Neuronal stem cell (in vitro differentiated cells): ENCODE measurements around the gene ADK.

Experiments used
- DNase-seq: peaks from one replicate; pipeline ENCODE4 v3.0.0-alpha.2; 2013; ENCODE audit warnings: low spot score
- H2AFZ ChIP-seq: one replicate; pipeline ENCODE4 v1.6.1; 2013; ENCODE audit warnings: mild to moderate bottlenecking, low read length, inconsistent platforms
- H2AK5ac ChIP-seq: 2 replicates; pipeline ENCODE4 v1.6.1; 2013; ENCODE audit warnings: low read depth, mild to moderate bottlenecking, inconsistent platforms, low read length, moderate library complexity, mixed read lengths
- H2BK120ac ChIP-seq: 2 replicates; pipeline ENCODE4 v1.6.1; 2013; ENCODE audit warnings: low read depth, mild to moderate bottlenecking, inconsistent platforms, low read length, moderate library complexity, mixed read lengths
- H2BK12ac ChIP-seq: one replicate; pipeline ENCODE4 v1.6.1; 2013; ENCODE audit warnings: low read length, inconsistent platforms
- H2BK15ac ChIP-seq: 2 replicates; pipeline ENCODE4 v1.6.1; 2013; ENCODE audit warnings: mild to moderate bottlenecking, low read length, inconsistent platforms, mixed read lengths
- H2BK5ac ChIP-seq: one replicate; pipeline ENCODE4 v1.6.1; 2013; ENCODE audit warnings: inconsistent platforms, mild to moderate bottlenecking, low read length, moderate library complexity
- H3K14ac ChIP-seq: one replicate; pipeline ENCODE4 v1.6.1; 2013; ENCODE audit warnings: low read length, inconsistent platforms
- H3K18ac ChIP-seq: 2 replicates; pipeline ENCODE4 v1.6.1; 2013; ENCODE audit warnings: low read length, inconsistent platforms
- H3K23ac ChIP-seq: 2 replicates; pipeline ENCODE4 v1.6.1; 2013; ENCODE audit warnings: low read depth, mild to moderate bottlenecking, mixed read lengths, low read length, inconsistent platforms; ENCODE audit not compliant: poor library complexity
- H3K27ac ChIP-seq: replicated peaks from 3 replicates; pipeline ENCODE4 v1.5.1; 2013; ENCODE audit warnings: low read length, inconsistent platforms
- H3K27me3 ChIP-seq, 3 experiments: 2 replicates each; pipeline ENCODE4 v1.6.1; 2013; ENCODE audit warnings: low read length in 3 of 3, mild to moderate bottlenecking in 2 of 3, inconsistent platforms in 1 of 3, low read depth in 1 of 3, mixed read lengths in 1 of 3, moderate library complexity in 1 of 3; ENCODE audit not compliant: control insufficient read depth in 3 of 3, insufficient read depth in 3 of 3
- H3K36me3 ChIP-seq, 2 donors: replicated peaks in 1 of 2; 2 replicates each; pipeline ENCODE4 v1.6.1; 2013; ENCODE audit warnings: low read length in 2 of 2; ENCODE audit not compliant: control insufficient read depth in 2 of 2, insufficient read depth in 2 of 2
- H3K4ac ChIP-seq: 2 replicates; pipeline ENCODE4 v1.6.1; 2013; ENCODE audit warnings: inconsistent platforms, mild to moderate bottlenecking, low read length, moderate library complexity
- H3K4me1 ChIP-seq, 2 donors: 1 replicate in 1 of 2; 2 replicates in 1 of 2; pipeline ENCODE4 v1.6.1; 2013; ENCODE audit warnings: low read length in 2 of 2, low read depth in 1 of 2; ENCODE audit not compliant: control insufficient read depth in 2 of 2, insufficient read depth in 1 of 2
- H3K4me2 ChIP-seq: one replicate; pipeline ENCODE4 v1.6.1; 2013; ENCODE audit warnings: mild to moderate bottlenecking, low read length, inconsistent platforms; ENCODE audit not compliant: insufficient read depth, poor library complexity, severe bottlenecking
- H3K4me3 ChIP-seq, 2 donors: 2 replicates each; pipeline ENCODE4 v1.5.1; 2013; ENCODE audit warnings: low read length in 2 of 2, mild to moderate bottlenecking in 2 of 2, inconsistent platforms in 1 of 2, moderate library complexity in 1 of 2
- H3K79me1 ChIP-seq: one replicate; pipeline ENCODE4 v1.6.1; 2013; ENCODE audit warnings: low read depth, mild to moderate bottlenecking, inconsistent platforms, low read length, moderate library complexity
- H3K9ac ChIP-seq: one replicate; pipeline ENCODE4 v1.6.1; 2013; ENCODE audit warnings: mild to moderate bottlenecking, low read depth, low read length, inconsistent platforms; ENCODE audit not compliant: poor library complexity
- H3K9me3 ChIP-seq, 2 donors: replicated peaks in 1 of 2; 2 replicates each; pipeline versions ENCODE3 to v1.6.1; 2013; ENCODE audit warnings: low read length in 2 of 2, mild to moderate bottlenecking in 2 of 2, inconsistent platforms in 1 of 2, low read depth in 1 of 2, mixed read lengths in 1 of 2, moderate library complexity in 1 of 2; ENCODE audit not compliant: control insufficient read depth in 2 of 2, insufficient read depth in 1 of 2
- H4K8ac ChIP-seq: one replicate; pipeline ENCODE4 v1.6.1; 2013; ENCODE audit warnings: low read depth, mild to moderate bottlenecking, inconsistent platforms, low read length, moderate library complexity
- H4K91ac ChIP-seq: one replicate; pipeline ENCODE4 v1.6.1; 2013; ENCODE audit warnings: low read length, low read depth, mild to moderate bottlenecking, inconsistent platforms; ENCODE audit not compliant: poor library complexity
- WGBS, 2 donors: extraction: QIAGEN DNeasy Blood & Tissue Kit; methylation state at CpG; one replicate each; pipeline ENCODE4 v1.1.7; 2013; ENCODE audit warnings: missing lambda C conversion rate in 2 of 2, mixed read lengths in 1 of 2; ENCODE audit not compliant: insufficient read length in 2 of 2, insufficient replicate concordance in 1 of 2; ENCODE audit errors: extremely low coverage in 2 of 2; 5-methylcytosine and 5-hydroxymethylcytosine counted together

ADK gene

GRCh38 chr10:74384615-74385183 is 233.7 kb downstream of the ADK start:
- no peaks in the 10 kb centered on the region for H3K36me3 ChIP-seq
- H3K4me2 ChIP-seq = no peak overlapping the region
- no peak overlapping the region for H2BK15ac ChIP-seq
- no peak overlapping the region for H2AK5ac ChIP-seq
- no peak overlapping the region for H2BK5ac ChIP-seq
- no CpG with 5 or more reads among the region's 3 CpGs for WGBS, 2 donors
- no peak overlapping the region for H2BK120ac ChIP-seq
- H3K18ac ChIP-seq = no peak overlapping the region
- no peak overlapping the region for H2AFZ ChIP-seq
- no peak overlapping the region for H3K27ac ChIP-seq
- no peaks in the 10 kb centered on the region for H3K4me1 ChIP-seq
- no peak overlapping the region for H3K4me3 ChIP-seq
- no peak overlapping the region for H3K9ac ChIP-seq
- no peak overlapping the region for H3K4ac ChIP-seq
- no peaks in the 10 kb centered on the region for H3K79me1 ChIP-seq
- H2BK12ac ChIP-seq = no peak overlapping the region
- no peak for DNase-seq
- H3K9me3 ChIP-seq = no peaks in the 10 kb centered on the region
- no peak overlapping the region for H4K91ac ChIP-seq
- no peak overlapping the region for H4K8ac ChIP-seq
- no peaks in the 10 kb centered on the region for H3K27me3 ChIP-seq
- no peak overlapping the region for H3K23ac ChIP-seq
- H3K14ac ChIP-seq = no peak overlapping the region

GRCh38 chr10:74388801-74389200 is 237.8 kb downstream of the ADK start:
- no peak for DNase-seq
- Histone ChIP-seq H3K18ac (no peak overlapping the region), H3K9ac (no peak overlapping the region), H3K14ac (no peak overlapping the region), H4K91ac (no peak overlapping the region), H2BK12ac (no peak overlapping the region), H2BK15ac (no peak overlapping the region), H2AFZ (no peak overlapping the region), H4K8ac (no peak overlapping the region), H3K27me3 (no peaks in the 10 kb centered on the region), H3K27ac (no peak overlapping the region), H3K4me1 (no peaks in the 10 kb centered on the region), H2BK120ac (no peak overlapping the region), H3K4ac (no peak overlapping the region), H2BK5ac (no peak overlapping the region), H3K79me1 (no peaks in the 10 kb centered on the region), H2AK5ac (no peak overlapping the region), H3K23ac (no peak overlapping the region), H3K9me3 (peaks cover 0 to 5% of the 10 kb centered on the region in 2 donors), H3K4me3 (no peak overlapping the region), H3K36me3 (no peaks in the 10 kb centered on the region), H3K4me2 (no peak overlapping the region)

GRCh38 chr10:74391786-74392185 is 240.8 kb downstream of the ADK start:
- Histone ChIP-seq H2BK120ac (no peak overlapping the region), H3K9me3 (peaks cover 0 to 11% of the 10 kb centered on the region in 2 donors), H3K18ac (no peak overlapping the region), H3K9ac (no peak overlapping the region), H2AFZ (no peak overlapping the region), H4K91ac (no peak overlapping the region), H3K79me1 (no peaks in the 10 kb centered on the region), H3K27me3 (no peaks in the 10 kb centered on the region), H3K36me3 (no peaks in the 10 kb centered on the region), H2BK5ac (no peak overlapping the region), H2AK5ac (no peak overlapping the region), H3K4me3 (no peak overlapping the region), H2BK12ac (no peak overlapping the region), H4K8ac (no peak overlapping the region), H3K4ac (no peak overlapping the region), H3K23ac (no peak overlapping the region), H3K4me2 (no peak overlapping the region), H2BK15ac (no peak overlapping the region), H3K4me1 (no peaks in the 10 kb centered on the region), H3K14ac (no peak overlapping the region), H3K27ac (no peak overlapping the region)
- WGBS, 2 donors = no CpG with 5 or more reads among the region's 1 CpG
- DNase-seq = no peak

GRCh38 chr10:74394416-74394969 is 243.5 kb downstream of the ADK start:
- peaks cover 0 to 11% of the 10 kb centered on the region in 2 donors for H3K9me3 ChIP-seq
- H3K14ac ChIP-seq = no peak overlapping the region
- no peaks in the 10 kb centered on the region for H3K79me1 ChIP-seq
- H2BK15ac ChIP-seq = no peak overlapping the region
- H4K91ac ChIP-seq = no peak overlapping the region
- H3K36me3 ChIP-seq = peaks cover 0 to 6% of the 10 kb centered on the region in 2 donors
- H4K8ac ChIP-seq = no peak overlapping the region
- no peak overlapping the region for H2BK5ac ChIP-seq
- DNase-seq = no peak
- H3K4me3 ChIP-seq = no peak overlapping the region
- no peak overlapping the region for H2BK12ac ChIP-seq
- H3K4me1 ChIP-seq = no peaks in the 10 kb centered on the region
- H3K23ac ChIP-seq = no peak overlapping the region
- H2AK5ac ChIP-seq = no peak overlapping the region
- H3K9ac ChIP-seq = no peak overlapping the region
- H3K27me3 ChIP-seq = no peaks in the 10 kb centered on the region
- no peak overlapping the region for H3K27ac ChIP-seq
- H2BK120ac ChIP-seq = no peak overlapping the region
- WGBS, 2 donors = no CpG with 5 or more reads among the region's 3 CpGs
- no peak overlapping the region for H3K4me2 ChIP-seq
- no peak overlapping the region for H3K18ac ChIP-seq
- no peak overlapping the region for H2AFZ ChIP-seq
- no peak overlapping the region for H3K4ac ChIP-seq
